DOHH2 (cell line): ENCODE measurements around the gene NFKBIE.

Experiments used
- H3F3A ChIP-seq: fragments of 200-600 bp; sonication (generic), shearing (Covaris generic); 2 replicates; pipeline ENCODE4 v1.6.0; 2016; ENCODE audit warnings: antibody characterized with exemption, mild to moderate bottlenecking; ENCODE audit not compliant: control insufficient read depth, insufficient read depth
- H3K27ac ChIP-seq: fragments of 200-600 bp; sonication (generic); 2 replicates; pipeline ENCODE4 v1.5.1; 2014; ENCODE audit warnings: low read depth, mild to moderate bottlenecking, low read length, moderate library complexity
- H3K27me3 ChIP-seq: fragments of 200-600 bp; sonication (generic); 2 replicates; pipeline ENCODE4 v1.6.1; 2014; ENCODE audit warnings: mild to moderate bottlenecking, low read length, mixed read lengths; ENCODE audit not compliant: control insufficient read depth
- H3K36me3 ChIP-seq: fragments of 200-600 bp; sonication (generic); 2 replicates; pipeline ENCODE4 v1.6.1; 2014; ENCODE audit warnings: mild to moderate bottlenecking, low read length, moderate library complexity, mixed read lengths; ENCODE audit not compliant: control insufficient read depth
- H3K4me1 ChIP-seq: fragments of 200-600 bp; sonication (generic); 2 replicates; pipeline ENCODE4 v1.6.1; 2014; ENCODE audit warnings: mild to moderate bottlenecking, low read length, mixed read lengths; ENCODE audit not compliant: control insufficient read depth
- H3K4me2 ChIP-seq: fragments of 200-600 bp; sonication (generic); 2 replicates; pipeline ENCODE4 v1.6.0; 2014; ENCODE audit warnings: mild to moderate bottlenecking, low read length, moderate library complexity
- H3K4me3 ChIP-seq: fragments of 200-600 bp; sonication (generic); 2 replicates; pipeline ENCODE4 v1.5.1; 2014; ENCODE audit warnings: mild to moderate bottlenecking, low read length, mixed read lengths
- H3K79me2 ChIP-seq: fragments of 200-600 bp; sonication (generic); 2 replicates; pipeline ENCODE4 v1.6.1; 2014; ENCODE audit warnings: mild to moderate bottlenecking, low read length, mixed read lengths; ENCODE audit not compliant: control insufficient read depth
- H3K9me2 ChIP-seq: fragments of 200-600 bp; sonication (generic); replicated peaks from 2 replicates; pipeline ENCODE4 v1.6.1; 2014; ENCODE audit warnings: mild to moderate bottlenecking, low read length, mixed read lengths; ENCODE audit not compliant: control insufficient read depth
- H3K9me3 ChIP-seq: fragments of 200-600 bp; sonication (generic); 2 replicates; pipeline ENCODE4 v1.6.1; 2014; ENCODE audit warnings: antibody characterized with exemption, low read length, mixed read lengths; ENCODE audit not compliant: control insufficient read depth, insufficient read depth
- H4K20me1 ChIP-seq: fragments of 200-600 bp; sonication (generic); 2 replicates; pipeline ENCODE4 v1.6.0; 2014; ENCODE audit warnings: low read depth, mild to moderate bottlenecking, antibody characterized with exemption, low read length, moderate library complexity; ENCODE audit not compliant: control insufficient read depth, insufficient read depth
- CTCF ChIP-seq: fragments of 200-600 bp; sonication (generic); IDR thresholded peaks from one replicate; pipeline ENCODE4 v1.5.1; 2014; ENCODE audit warnings: antibody characterized with exemption, mild to moderate bottlenecking, low read depth, low read length; ENCODE audit not compliant: poor library complexity, severe bottlenecking
- EZH2phosphoT487 ChIP-seq: fragments of 200-600 bp; sonication (generic); IDR thresholded peaks from 2 replicates; pipeline ENCODE4 v1.6.1; 2017; ENCODE audit warnings: borderline replicate concordance, mild to moderate bottlenecking, antibody characterized with exemption, low read length, moderate library complexity, mixed read lengths

NFKBIE gene

GRCh38 chr6:44254191-44255104, 10.9 kb downstream of the NFKBIE start:
- H3K27me3 ChIP-seq = no peaks in the 10 kb centered on the region
- H3K4me1 ChIP-seq = peaks cover 56% of the 10 kb centered on the region
- TF ChIP-seq CTCF (no peak), EZH2phosphoT487 (no peak)
- peaks cover 79% of the 10 kb centered on the region for H3K36me3 ChIP-seq
- H3K9me3 ChIP-seq = no peaks in the 10 kb centered on the region
- H3K4me2 ChIP-seq = peak overlapping the region; percentile 94; the same call in 1 of the 2 replicates
- peaks cover 14% of the 10 kb centered on the region for H4K20me1 ChIP-seq
- peaks cover 26% of the 10 kb centered on the region for H3K79me2 ChIP-seq
- H3K4me3 ChIP-seq = 0 out of 2 replicates have a peak overlapping the region, but pooled peaks have one; percentile 9
- peaks cover 83% of the 10 kb centered on the region for H3F3A ChIP-seq
- H3K27ac ChIP-seq = no peak overlapping the region
- no peaks in the 10 kb centered on the region for H3K9me2 ChIP-seq

GRCh38 chr6:44253307-44254101, 11.8 kb downstream of the NFKBIE start:
- H3K27ac ChIP-seq = no peak overlapping the region
- H4K20me1 ChIP-seq = peaks cover 24% of the 10 kb centered on the region
- H3K9me2 ChIP-seq = no peaks in the 10 kb centered on the region
- 0 out of 2 replicates have a peak overlapping the region, but pooled peaks have one; percentile 14 for H3K4me2 ChIP-seq
- no peaks in the 10 kb centered on the region for H3K27me3 ChIP-seq
- peaks cover 80% of the 10 kb centered on the region for H3K36me3 ChIP-seq
- H3K9me3 ChIP-seq = no peaks in the 10 kb centered on the region
- TF ChIP-seq CTCF = peak; percentile 69
- TF ChIP-seq EZH2phosphoT487 = no peak
- peaks cover 87% of the 10 kb centered on the region for H3F3A ChIP-seq
- H3K79me2 ChIP-seq = peaks cover 35% of the 10 kb centered on the region
- H3K4me3 ChIP-seq = no peak overlapping the region
- H3K4me1 ChIP-seq = peaks cover 59% of the 10 kb centered on the region

GRCh38 chr6:44251576-44252524, 13.5 kb downstream of the NFKBIE start:
- H3K79me2 ChIP-seq = peaks cover 48% of the 10 kb centered on the region
- H3K36me3 ChIP-seq = peaks cover 87% of the 10 kb centered on the region
- H3K9me3 ChIP-seq = no peaks in the 10 kb centered on the region
- H3K27ac ChIP-seq = no peak overlapping the region
- H4K20me1 ChIP-seq = peaks cover 34% of the 10 kb centered on the region
- TF ChIP-seq CTCF = no peak
- TF ChIP-seq EZH2phosphoT487 = no peak
- H3K27me3 ChIP-seq = no peaks in the 10 kb centered on the region
- no peak overlapping the region for H3K4me2 ChIP-seq
- H3F3A ChIP-seq = peaks cover 95% of the 10 kb centered on the region
- no peaks in the 10 kb centered on the region for H3K9me2 ChIP-seq
- no peak overlapping the region for H3K4me3 ChIP-seq
- H3K4me1 ChIP-seq = peaks cover 53% of the 10 kb centered on the region
